Measurements from ENCODE around the gene CCT5. TPM values are rescaled to one million over a fixed set of nuclear protein-coding genes. Genes with fewer than 3 reads are reported as not detected.
"Not testable (repeated sequence)": the region's sequence is repeated elsewhere in the genome, so short reads cannot be mapped to it uniquely, and the experiment has no call there.

Gene CCT5
- total RNA-seq, 1 donor from 2014 or later, result 159 TPM

GRCh38 chr5:10279328-10279727 is 29.2 kb downstream of the CCT5 start:
- Mint-ChIP-seq H3K9me3 (ENCODE audit: unreplicated experiment) (no peaks in the 10 kb centered on the region), H3K4me1 (ENCODE audit: unreplicated experiment) (peaks cover 6% of the 10 kb centered on the region), H3K36me3 (ENCODE audit: unreplicated experiment) (peaks cover 8% of the 10 kb centered on the region), H3K27ac (ENCODE audit: unreplicated experiment) (no peak overlapping the region), H3K27me3 (ENCODE audit: unreplicated experiment) (no peaks in the 10 kb centered on the region), H3K4me3 (ENCODE audit: unreplicated experiment) (no peak overlapping the region)
- DNase-seq (ENCODE audit: extremely low spot score, unreplicated experiment), result no peak
- TF ChIP-seq CTCF (IDR thresholded peaks at IDR 0.05), result no peak

DNA sequence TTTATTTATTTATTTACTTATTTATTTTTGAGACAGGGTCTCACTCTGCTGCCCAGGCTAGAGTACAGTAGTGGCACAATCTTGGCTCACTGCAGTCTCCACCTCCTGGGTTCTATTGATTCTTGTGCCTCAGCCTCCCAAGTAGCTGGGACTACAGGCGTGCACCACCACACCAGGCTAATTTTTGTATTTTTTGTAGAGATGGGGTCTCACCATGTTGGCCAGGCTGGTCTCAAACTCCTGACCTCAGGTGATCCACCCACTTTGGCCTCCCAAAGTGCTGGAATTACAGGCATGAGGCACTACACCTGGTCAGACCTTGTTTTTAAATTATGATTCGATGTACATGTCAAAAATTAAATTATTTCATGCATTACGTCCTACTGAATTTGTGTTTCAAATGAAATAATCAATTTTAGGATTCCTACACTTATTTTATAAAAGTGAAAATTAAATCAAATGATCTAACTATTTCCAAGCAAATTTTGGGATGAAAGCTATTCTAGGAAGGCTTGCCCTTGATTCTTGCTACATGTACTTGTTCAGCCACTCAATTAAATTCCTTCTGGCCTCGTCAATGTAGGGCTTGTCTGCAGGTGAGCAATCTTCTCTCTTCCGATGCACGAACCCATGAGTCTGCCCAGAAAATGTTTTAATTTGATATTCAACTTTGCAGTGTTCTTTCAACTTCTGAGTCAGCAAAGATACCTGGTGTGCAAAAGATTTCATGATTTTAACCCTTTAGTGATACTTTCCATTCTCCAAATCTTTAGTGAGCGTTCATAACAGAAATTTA is 30.0 kb downstream of the CCT5 start:
- Mint-ChIP-seq H3K4me1 (ENCODE audit: unreplicated experiment) (peaks cover 8% of the 10 kb centered on the region), H3K27me3 (ENCODE audit: unreplicated experiment) (no peaks in the 10 kb centered on the region), H3K9me3 (ENCODE audit: unreplicated experiment) (no peaks in the 10 kb centered on the region), H3K27ac (ENCODE audit: unreplicated experiment) (no peak overlapping the region), H3K36me3 (ENCODE audit: unreplicated experiment) (peaks cover 8% of the 10 kb centered on the region), H3K4me3 (ENCODE audit: unreplicated experiment) (no peak overlapping the region)
- no peak for TF ChIP-seq CTCF (IDR thresholded peaks at IDR 0.05)
- no peak for DNase-seq (ENCODE audit: extremely low spot score, unreplicated experiment)

DNA sequence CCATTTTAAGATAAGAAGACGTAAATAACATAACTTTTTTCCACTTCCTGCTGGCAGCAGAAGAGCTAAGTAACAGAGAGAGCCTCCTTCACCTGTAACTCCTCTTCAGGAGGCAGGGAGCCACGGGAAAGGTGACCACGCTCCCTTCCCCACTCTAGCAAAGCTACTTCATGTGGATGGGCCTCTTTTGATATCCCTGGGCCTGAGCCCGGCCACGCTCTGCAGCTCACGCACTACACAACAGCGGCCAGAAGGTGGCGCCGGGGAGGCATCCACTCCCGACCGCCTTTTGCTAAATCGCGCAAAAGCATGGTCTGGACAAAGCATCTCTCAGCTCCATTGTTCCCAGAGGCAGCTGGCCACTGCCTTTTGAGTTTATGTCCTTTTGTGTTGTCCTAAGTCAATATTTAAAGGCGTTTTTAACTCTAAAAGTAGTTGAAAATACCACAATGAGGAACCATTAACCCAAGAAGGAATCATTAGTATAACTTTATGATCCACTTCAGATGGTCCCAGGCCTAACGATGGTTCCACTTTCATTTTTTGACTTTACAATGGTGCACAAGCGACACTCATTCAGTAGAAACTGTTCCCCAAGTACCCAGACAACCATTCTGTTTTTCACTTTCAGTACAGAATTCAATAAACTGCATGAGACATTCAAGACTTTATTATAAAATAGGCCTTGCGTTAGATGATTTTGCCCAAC is 34.0 kb downstream of the CCT5 start:
- Mint-ChIP-seq H3K4me3 (ENCODE audit: unreplicated experiment) (no peak overlapping the region), H3K36me3 (ENCODE audit: unreplicated experiment) (peaks cover 5% of the 10 kb centered on the region), H3K27ac (ENCODE audit: unreplicated experiment) (no peak overlapping the region), H3K27me3 (ENCODE audit: unreplicated experiment) (no peaks in the 10 kb centered on the region), H3K9me3 (ENCODE audit: unreplicated experiment) (no peaks in the 10 kb centered on the region), H3K4me1 (ENCODE audit: unreplicated experiment) (peaks cover 16% of the 10 kb centered on the region)
- DNase-seq (ENCODE audit: extremely low spot score, unreplicated experiment), result peak; percentile 94
- TF ChIP-seq CTCF (IDR thresholded peaks at IDR 0.05), result peak; percentile 99

DNA sequence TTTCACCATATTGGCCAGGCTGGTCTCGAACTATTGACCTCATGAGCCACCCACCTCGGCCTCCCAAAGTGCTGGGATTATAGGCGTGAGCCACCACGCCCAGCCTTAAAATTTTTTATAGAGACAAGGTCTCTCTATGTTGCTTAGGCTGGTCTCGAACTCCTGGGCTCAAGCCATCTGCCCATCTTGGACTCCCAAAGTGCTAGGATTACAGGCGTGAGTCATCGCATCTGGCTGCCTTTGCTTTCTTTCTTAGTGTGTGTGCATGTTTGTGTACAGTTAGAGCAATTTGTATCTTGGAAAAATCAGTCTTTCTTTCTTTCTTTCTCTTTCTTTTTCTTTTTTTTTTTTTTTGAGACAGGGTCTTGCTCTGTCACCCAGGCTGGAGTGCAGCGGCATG is 35.3 kb downstream of the CCT5 start:
- H3K9me3 Mint-ChIP-seq (ENCODE audit: unreplicated experiment); H3K27me3 Mint-ChIP-seq (ENCODE audit: unreplicated experiment); H3K27ac Mint-ChIP-seq (ENCODE audit: unreplicated experiment); DNase-seq (ENCODE audit: extremely low spot score, unreplicated experiment); H3K36me3 Mint-ChIP-seq (ENCODE audit: unreplicated experiment); H3K4me3 Mint-ChIP-seq (ENCODE audit: unreplicated experiment): not testable (repeated sequence)
- H3K4me1 Mint-ChIP-seq (ENCODE audit: unreplicated experiment), result peaks cover 18% of the 10 kb centered on the region

GRCh38 chr5:10286162-10286861 is 36.2 kb downstream of the CCT5 start:
- Mint-ChIP-seq H3K4me3 (ENCODE audit: unreplicated experiment) (no peak overlapping the region), H3K27me3 (ENCODE audit: unreplicated experiment) (no peaks in the 10 kb centered on the region), H3K36me3 (ENCODE audit: unreplicated experiment) (peaks cover 9% of the 10 kb centered on the region), H3K27ac (ENCODE audit: unreplicated experiment) (no peak overlapping the region), H3K9me3 (ENCODE audit: unreplicated experiment) (no peaks in the 10 kb centered on the region), H3K4me1 (ENCODE audit: unreplicated experiment) (peaks cover 18% of the 10 kb centered on the region)
- no peak for TF ChIP-seq CTCF (IDR thresholded peaks at IDR 0.05)
- no peak for DNase-seq (ENCODE audit: extremely low spot score, unreplicated experiment)
